HEK293 (cell line): Measurements from ENCODE around the gene TNFSF13.

Source experiments
- CTCF ChIA-PET: fragments of 350-600 bp; formaldehyde crosslinking; extraction: SDS; loops from one replicate; lab custom pipeline; 2021; ENCODE audit warnings: antibody characterized with exemption; lab: Yijun Ruan, JAX
- POLR2A ChIA-PET: fragments of 300-600 bp; formaldehyde crosslinking; extraction: SDS; loops from one replicate; lab custom pipeline; 2020; ENCODE audit warnings: antibody characterized with exemption, inconsistent platforms; lab: Yijun Ruan, JAX
- H3K27ac ChIP-seq: fragments of 200-500 bp; sonication (Bioruptor generic); 2 replicates; pipeline ENCODE4 v1.5.1; 2014; ENCODE audit warnings: low read depth, low read length, control low read depth, inconsistent platforms; ENCODE audit errors: extremely low read depth
- H3K36me3 ChIP-seq, 2 experiments: fragments of 200-500 bp in 1 of 2; sonication (Bioruptor generic) in 1 of 2; 1 replicate in 1 of 2; 2 replicates in 1 of 2; pipeline ENCODE4 v1.5.1; 2014 to 2017; ENCODE audit warnings: inconsistent platforms in 2 of 2, low read length in 2 of 2; ENCODE audit not compliant: control insufficient read depth in 2 of 2, insufficient read depth in 1 of 2
- H3K4me1 ChIP-seq: fragments of 200-500 bp; sonication (Bioruptor generic); 2 replicates; pipeline ENCODE4 v1.5.1; 2014; ENCODE audit warnings: mild to moderate bottlenecking, low read length, inconsistent platforms; ENCODE audit not compliant: control insufficient read depth, insufficient read depth
- H3K4me3 ChIP-seq: 2 replicates; pipeline ENCODE4 v1.5.1; 2011; ENCODE audit warnings: low read depth, mild to moderate bottlenecking, control low read depth, low read length, moderate library complexity
- H3K9me3 ChIP-seq: fragments of 200-500 bp; sonication (Bioruptor generic); 2 replicates; pipeline ENCODE4 v1.5.1; 2014; ENCODE audit warnings: low read depth, low read length, inconsistent platforms; ENCODE audit not compliant: control insufficient read depth, insufficient read depth
- KLF1 ChIP-seq: fragments of 450-650 bp; formaldehyde crosslinking; IDR thresholded peaks from 2 replicates; pipeline ENCODE4 v1.5.1; 2016; ENCODE audit warnings: missing biosample characterization, missing genetic modification characterization
- KLF8 ChIP-seq: fragments of 450-650 bp; formaldehyde crosslinking; IDR thresholded peaks from 2 replicates; pipeline ENCODE4 v1.5.1; 2016; ENCODE audit warnings: missing biosample characterization, missing genetic modification characterization
- RBAK ChIP-seq: fragments of 450-650 bp; formaldehyde crosslinking; IDR thresholded peaks from 2 replicates; pipeline ENCODE4 v1.5.1; 2016; ENCODE audit warnings: missing biosample characterization, missing genetic modification characterization
- SCRT1 ChIP-seq: fragments of 450-650 bp; formaldehyde crosslinking; IDR thresholded peaks from 2 replicates; pipeline ENCODE4 v1.5.1; 2016; ENCODE audit warnings: missing biosample characterization, missing genetic modification characterization, borderline replicate concordance
- ZNF16 ChIP-seq: fragments of 450-650 bp; formaldehyde crosslinking; IDR thresholded peaks from 2 replicates; pipeline ENCODE4 v1.5.1; 2016; ENCODE audit warnings: low read depth, missing biosample characterization, missing genetic modification characterization
- ZNF529 ChIP-seq: fragments of 450-650 bp; formaldehyde crosslinking; IDR thresholded peaks from 2 replicates; pipeline ENCODE4 v1.5.1; 2017; ENCODE audit warnings: missing genetic modification characterization, missing biosample characterization; ENCODE audit not compliant: insufficient replicate concordance
- ZNF626 ChIP-seq: fragments of 450-650 bp; sonication (Bioruptor Pico); formaldehyde crosslinking; IDR thresholded peaks from 2 replicates; pipeline ENCODE4 v1.5.1; 2018; ENCODE audit warnings: missing biosample characterization, missing genetic modification characterization, inconsistent platforms
- ZNF677 ChIP-seq: fragments of 450-650 bp; IDR thresholded peaks from 2 replicates; pipeline ENCODE4 v1.5.0; 2018; ENCODE audit warnings: missing biosample characterization, mild to moderate bottlenecking, missing genetic modification characterization, moderate library complexity
- ZNF76 ChIP-seq: fragments of 450-650 bp; formaldehyde crosslinking; IDR thresholded peaks from 2 replicates; pipeline ENCODE4; 2016; ENCODE audit warnings: low read depth, missing biosample characterization, missing genetic modification characterization, borderline replicate concordance
- ZNF837 ChIP-seq: fragments of 450-650 bp; formaldehyde crosslinking; IDR thresholded peaks from 2 replicates; pipeline ENCODE4 v1.5.1; 2016; ENCODE audit warnings: missing biosample characterization, missing genetic modification characterization
- ZSCAN30 ChIP-seq: fragments of 450-650 bp; IDR thresholded peaks from 2 replicates; pipeline ENCODE4 v1.5.1; 2018; ENCODE audit warnings: missing biosample characterization, mild to moderate bottlenecking, missing genetic modification characterization, moderate library complexity
- TF ChIP-seq, protein P1 (sequence below): fragments of 450-650 bp; formaldehyde crosslinking; IDR thresholded peaks from 2 replicates; pipeline ENCODE4 v1.5.1; 2016; ENCODE audit warnings: missing biosample characterization, missing genetic modification characterization
- TF ChIP-seq, protein P2 (sequence below): fragments of 450-650 bp; formaldehyde crosslinking; IDR thresholded peaks from 2 replicates; pipeline ENCODE4 v1.5.1; 2016; ENCODE audit warnings: missing biosample characterization, missing genetic modification characterization
- TF ChIP-seq, protein P3 (sequence below): fragments of 450-650 bp; formaldehyde crosslinking; IDR thresholded peaks from 2 replicates; pipeline ENCODE4 v1.5.1; 2016; ENCODE audit warnings: missing biosample characterization, missing genetic modification characterization
- TF ChIP-seq, protein P4 (sequence below): fragments of 450-650 bp; formaldehyde crosslinking; IDR thresholded peaks from 2 replicates; pipeline ENCODE4 v1.5.1; 2016; ENCODE audit warnings: missing biosample characterization, missing genetic modification characterization
- TF ChIP-seq, protein P5 (sequence below): fragments of 450-650 bp; formaldehyde crosslinking; IDR thresholded peaks from 2 replicates; pipeline ENCODE4 v1.5.1; 2016; ENCODE audit warnings: missing biosample characterization, missing genetic modification characterization
- TF ChIP-seq, protein P6 (sequence below): fragments of 450-650 bp; formaldehyde crosslinking; IDR thresholded peaks from 2 replicates; pipeline ENCODE4 v1.5.1; 2017; ENCODE audit warnings: missing biosample characterization, missing genetic modification characterization

The TNFSF13 gene

DNA sequence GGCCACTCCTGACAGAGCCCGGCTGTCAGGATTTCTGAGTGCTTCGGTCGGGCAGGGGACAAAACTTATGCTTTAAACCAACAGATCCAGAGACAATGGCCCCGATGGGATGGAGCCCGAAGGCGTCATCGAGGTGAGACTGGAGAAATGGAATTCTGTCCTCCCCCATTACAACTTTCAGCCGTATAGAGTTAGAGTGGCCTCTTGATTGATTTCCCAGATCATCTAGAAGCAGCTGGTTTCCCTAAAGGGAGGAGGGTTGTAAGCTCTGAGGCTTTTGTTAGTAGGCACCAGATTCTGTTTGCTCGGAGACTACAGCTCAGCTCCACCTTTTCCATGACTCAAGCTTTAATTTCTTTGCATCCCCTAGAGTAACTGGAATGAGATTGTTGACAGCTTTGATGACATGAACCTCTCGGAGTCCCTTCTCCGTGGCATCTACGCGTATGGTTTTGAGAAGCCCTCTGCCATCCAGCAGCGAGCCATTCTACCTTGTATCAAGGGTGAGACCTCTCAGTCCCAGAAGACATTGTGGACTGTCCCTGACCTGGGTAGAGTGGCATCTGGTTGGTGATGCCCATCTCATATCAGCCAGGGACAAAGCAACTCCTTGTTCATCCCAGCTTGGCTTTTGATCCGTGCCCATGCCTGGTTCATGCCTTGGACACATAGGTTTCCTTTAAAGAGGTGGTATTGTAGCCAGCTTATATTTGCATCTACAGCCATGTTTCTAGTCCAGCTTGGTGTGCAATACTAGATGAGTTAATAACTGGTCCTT lies 15.8 kb downstream of the TNFSF13 start:
- H3K4me3 ChIP-seq: peak overlapping the region; percentile 97
- no peaks in the 10 kb centered on the region for H3K9me3 ChIP-seq
- peaks cover 59 to 86% of the 10 kb centered on the region in 2 experiments for H3K36me3 ChIP-seq
- ChIA-PET CTCF (interaction anchor here (0.7 to 1.1 kb wide), 5 partner anchors 9 to 529 kb away, joined by 3 to 6 read pairs (median 3); partner anchors contain the start of genes MPDU1, TP53 and WRAP53), POLR2A (interaction anchor here (0.6 to 8.2 kb wide), 20 partner anchors 9 to 358 kb away, joined by 3 to 98 read pairs (median 4); partner anchors contain the start of genes ATP1B2, CNTROB, FXR2 and MPDU1)
- peak overlapping the region; percentile 98; the same call in 1 of the 2 replicates for H3K27ac ChIP-seq
- peaks cover 5% of the 10 kb centered on the region for H3K4me1 ChIP-seq
- TF ChIP-seq ZNF677: no peak
- TF ChIP-seq, protein P1, sequence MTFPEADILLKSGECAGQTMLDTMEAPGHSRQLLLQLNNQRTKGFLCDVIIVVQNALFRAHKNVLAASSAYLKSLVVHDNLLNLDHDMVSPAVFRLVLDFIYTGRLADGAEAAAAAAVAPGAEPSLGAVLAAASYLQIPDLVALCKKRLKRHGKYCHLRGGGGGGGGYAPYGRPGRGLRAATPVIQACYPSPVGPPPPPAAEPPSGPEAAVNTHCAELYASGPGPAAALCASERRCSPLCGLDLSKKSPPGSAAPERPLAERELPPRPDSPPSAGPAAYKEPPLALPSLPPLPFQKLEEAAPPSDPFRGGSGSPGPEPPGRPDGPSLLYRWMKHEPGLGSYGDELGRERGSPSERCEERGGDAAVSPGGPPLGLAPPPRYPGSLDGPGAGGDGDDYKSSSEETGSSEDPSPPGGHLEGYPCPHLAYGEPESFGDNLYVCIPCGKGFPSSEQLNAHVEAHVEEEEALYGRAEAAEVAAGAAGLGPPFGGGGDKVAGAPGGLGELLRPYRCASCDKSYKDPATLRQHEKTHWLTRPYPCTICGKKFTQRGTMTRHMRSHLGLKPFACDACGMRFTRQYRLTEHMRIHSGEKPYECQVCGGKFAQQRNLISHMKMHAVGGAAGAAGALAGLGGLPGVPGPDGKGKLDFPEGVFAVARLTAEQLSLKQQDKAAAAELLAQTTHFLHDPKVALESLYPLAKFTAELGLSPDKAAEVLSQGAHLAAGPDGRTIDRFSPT (tag by site-specific recombination): peak; percentile 46; the same call in 1 of the 2 replicates

DNA sequence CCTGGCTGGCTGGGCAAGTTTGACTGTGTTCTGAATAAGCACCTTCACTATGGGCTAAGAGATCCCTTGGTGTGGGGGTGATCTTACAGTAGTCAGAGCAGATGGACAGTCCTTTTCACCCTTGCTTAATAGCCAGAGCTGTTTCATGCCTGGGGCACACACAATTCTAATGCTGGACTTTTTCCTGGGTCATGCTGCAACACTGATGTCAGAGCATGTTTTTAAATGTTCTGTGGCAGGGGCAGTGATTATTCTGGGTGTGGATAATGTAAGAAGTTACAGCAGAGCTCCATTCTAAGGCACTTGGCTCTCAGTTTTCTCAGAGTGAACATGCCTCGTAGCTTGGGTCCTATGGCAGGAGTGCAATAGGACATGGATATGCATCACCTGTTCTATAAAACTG lies 16.9 kb downstream of the TNFSF13 start:
- CTCF ChIA-PET: interaction anchor here (1.3 to 1.5 kb wide), 3 partner anchors 11 to 112 kb away, joined by 3 to 6 read pairs (median 3); no protein-coding TSS in a partner anchor
- no peaks in the 10 kb centered on the region for H3K9me3 ChIP-seq
- H3K36me3 ChIP-seq: peaks cover 48 to 81% of the 10 kb centered on the region in 2 experiments
- no peak overlapping the region for H3K4me3 ChIP-seq
- POLR2A ChIA-PET: interaction anchor here (1.0 to 8.2 kb wide), 4 partner anchors 10 to 246 kb away, joined by 3 to 98 read pairs (median 42); partner anchors contain the start of genes ATP1B2, MPDU1, TP53 and WRAP53
- H3K27ac ChIP-seq: peak overlapping the region; percentile 35
- H3K4me1 ChIP-seq: peaks cover 5% of the 10 kb centered on the region
- TF ChIP-seq, protein P2, sequence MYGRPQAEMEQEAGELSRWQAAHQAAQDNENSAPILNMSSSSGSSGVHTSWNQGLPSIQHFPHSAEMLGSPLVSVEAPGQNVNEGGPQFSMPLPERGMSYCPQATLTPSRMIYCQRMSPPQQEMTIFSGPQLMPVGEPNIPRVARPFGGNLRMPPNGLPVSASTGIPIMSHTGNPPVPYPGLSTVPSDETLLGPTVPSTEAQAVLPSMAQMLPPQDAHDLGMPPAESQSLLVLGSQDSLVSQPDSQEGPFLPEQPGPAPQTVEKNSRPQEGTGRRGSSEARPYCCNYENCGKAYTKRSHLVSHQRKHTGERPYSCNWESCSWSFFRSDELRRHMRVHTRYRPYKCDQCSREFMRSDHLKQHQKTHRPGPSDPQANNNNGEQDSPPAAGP (tag by site-specific recombination): no peak
- TF ChIP-seq ZNF76 (tag by site-specific recombination): no peak
- no peak for TF ChIP-seq ZNF529 (tag by site-specific recombination)
- TF ChIP-seq, protein P3, sequence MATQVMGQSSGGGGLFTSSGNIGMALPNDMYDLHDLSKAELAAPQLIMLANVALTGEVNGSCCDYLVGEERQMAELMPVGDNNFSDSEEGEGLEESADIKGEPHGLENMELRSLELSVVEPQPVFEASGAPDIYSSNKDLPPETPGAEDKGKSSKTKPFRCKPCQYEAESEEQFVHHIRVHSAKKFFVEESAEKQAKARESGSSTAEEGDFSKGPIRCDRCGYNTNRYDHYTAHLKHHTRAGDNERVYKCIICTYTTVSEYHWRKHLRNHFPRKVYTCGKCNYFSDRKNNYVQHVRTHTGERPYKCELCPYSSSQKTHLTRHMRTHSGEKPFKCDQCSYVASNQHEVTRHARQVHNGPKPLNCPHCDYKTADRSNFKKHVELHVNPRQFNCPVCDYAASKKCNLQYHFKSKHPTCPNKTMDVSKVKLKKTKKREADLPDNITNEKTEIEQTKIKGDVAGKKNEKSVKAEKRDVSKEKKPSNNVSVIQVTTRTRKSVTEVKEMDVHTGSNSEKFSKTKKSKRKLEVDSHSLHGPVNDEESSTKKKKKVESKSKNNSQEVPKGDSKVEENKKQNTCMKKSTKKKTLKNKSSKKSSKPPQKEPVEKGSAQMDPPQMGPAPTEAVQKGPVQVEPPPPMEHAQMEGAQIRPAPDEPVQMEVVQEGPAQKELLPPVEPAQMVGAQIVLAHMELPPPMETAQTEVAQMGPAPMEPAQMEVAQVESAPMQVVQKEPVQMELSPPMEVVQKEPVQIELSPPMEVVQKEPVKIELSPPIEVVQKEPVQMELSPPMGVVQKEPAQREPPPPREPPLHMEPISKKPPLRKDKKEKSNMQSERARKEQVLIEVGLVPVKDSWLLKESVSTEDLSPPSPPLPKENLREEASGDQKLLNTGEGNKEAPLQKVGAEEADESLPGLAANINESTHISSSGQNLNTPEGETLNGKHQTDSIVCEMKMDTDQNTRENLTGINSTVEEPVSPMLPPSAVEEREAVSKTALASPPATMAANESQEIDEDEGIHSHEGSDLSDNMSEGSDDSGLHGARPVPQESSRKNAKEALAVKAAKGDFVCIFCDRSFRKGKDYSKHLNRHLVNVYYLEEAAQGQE (tag by site-specific recombination): no peak
- TF ChIP-seq ZNF837 (tag by site-specific recombination): no peak
- TF ChIP-seq RBAK: no peak
- TF ChIP-seq, protein P4, sequence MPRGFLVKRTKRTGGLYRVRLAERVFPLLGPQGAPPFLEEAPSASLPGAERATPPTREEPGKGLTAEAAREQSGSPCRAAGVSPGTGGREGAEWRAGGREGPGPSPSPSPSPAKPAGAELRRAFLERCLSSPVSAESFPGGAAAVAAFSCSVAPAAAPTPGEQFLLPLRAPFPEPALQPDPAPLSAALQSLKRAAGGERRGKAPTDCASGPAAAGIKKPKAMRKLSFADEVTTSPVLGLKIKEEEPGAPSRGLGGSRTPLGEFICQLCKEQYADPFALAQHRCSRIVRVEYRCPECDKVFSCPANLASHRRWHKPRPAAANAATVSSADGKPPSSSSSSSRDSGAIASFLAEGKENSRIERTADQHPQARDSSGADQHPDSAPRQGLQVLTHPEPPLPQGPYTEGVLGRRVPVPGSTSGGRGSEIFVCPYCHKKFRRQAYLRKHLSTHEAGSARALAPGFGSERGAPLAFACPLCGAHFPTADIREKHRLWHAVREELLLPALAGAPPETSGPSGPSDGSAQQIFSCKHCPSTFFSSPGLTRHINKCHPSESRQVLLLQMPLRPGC: no peak
- TF ChIP-seq, all 188 proteins: peak for 0

DNA sequence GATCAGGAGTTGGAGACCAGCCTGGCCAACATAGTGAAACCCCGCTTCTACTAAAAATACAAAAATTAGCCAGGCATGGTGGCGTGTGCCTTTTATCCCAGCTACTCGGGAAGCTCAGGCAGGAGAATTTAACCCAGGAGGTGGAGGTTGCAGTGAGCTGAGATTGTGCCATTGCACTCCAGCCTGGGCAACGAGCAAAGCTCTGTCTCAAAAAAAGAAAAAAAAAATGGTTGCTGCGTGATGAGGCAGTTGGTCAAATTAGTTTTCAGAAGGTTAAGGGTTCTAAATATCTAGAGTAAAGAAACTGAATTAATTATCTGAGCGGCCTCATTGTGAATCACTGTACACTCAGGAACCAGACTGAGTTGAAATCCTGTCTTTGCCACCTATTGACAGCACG lies 17.4 kb downstream of the TNFSF13 start:
- no peak overlapping the region for H3K27ac ChIP-seq
- CTCF ChIA-PET: interaction anchor here (1.0 to 1.5 kb wide), 4 partner anchors 10 to 112 kb away, joined by 3 to 6 read pairs (median 3); partner anchors contain the start of gene SENP3
- TF ChIP-seq KLF1 (tag by site-specific recombination) (no peak), ZSCAN30 (tag by site-specific recombination) (no peak), ZNF16 (tag by site-specific recombination) (no peak), ZNF626 (tag by site-specific recombination) (no peak), KLF8 (tag by site-specific recombination) (no peak), SCRT1 (tag by site-specific recombination) (no peak), ZNF76 (tag by site-specific recombination) (no peak)
- TF ChIP-seq, protein P5, sequence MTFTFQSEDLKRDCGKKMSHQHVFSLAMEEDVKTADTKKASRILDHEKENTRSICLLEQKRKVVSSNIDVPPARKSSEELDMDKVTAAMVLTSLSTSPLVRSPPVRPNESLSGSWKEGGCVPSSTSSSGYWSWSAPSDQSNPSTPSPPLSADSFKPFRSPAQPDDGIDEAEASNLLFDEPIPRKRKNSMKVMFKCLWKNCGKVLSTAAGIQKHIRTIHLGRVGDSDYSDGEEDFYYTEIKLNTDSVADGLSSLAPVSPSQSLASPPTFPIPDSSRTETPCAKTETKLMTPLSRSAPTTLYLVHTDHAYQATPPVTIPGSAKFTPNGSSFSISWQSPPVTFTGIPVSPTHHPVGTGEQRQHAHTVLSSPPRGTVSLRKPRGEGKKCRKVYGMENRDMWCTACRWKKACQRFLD (tag by site-specific recombination): no peak
- TF ChIP-seq, protein P6, sequence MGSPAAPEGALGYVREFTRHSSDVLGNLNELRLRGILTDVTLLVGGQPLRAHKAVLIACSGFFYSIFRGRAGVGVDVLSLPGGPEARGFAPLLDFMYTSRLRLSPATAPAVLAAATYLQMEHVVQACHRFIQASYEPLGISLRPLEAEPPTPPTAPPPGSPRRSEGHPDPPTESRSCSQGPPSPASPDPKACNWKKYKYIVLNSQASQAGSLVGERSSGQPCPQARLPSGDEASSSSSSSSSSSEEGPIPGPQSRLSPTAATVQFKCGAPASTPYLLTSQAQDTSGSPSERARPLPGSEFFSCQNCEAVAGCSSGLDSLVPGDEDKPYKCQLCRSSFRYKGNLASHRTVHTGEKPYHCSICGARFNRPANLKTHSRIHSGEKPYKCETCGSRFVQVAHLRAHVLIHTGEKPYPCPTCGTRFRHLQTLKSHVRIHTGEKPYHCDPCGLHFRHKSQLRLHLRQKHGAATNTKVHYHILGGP (tag by site-specific recombination): no peak

More for the DNA sequence above, 17.4 kb downstream of the TNFSF13 start:
- Histone ChIP-seq H3K9me3 (no peaks in the 10 kb centered on the region), H3K4me3 (no peak overlapping the region), H3K4me1 (peaks cover 5% of the 10 kb centered on the region), H3K36me3 (peaks cover 43 to 81% of the 10 kb centered on the region in 2 experiments)
- POLR2A ChIA-PET: interaction anchor here (0.6 to 8.2 kb wide), 6 partner anchors 9 to 246 kb away, joined by 3 to 98 read pairs (median 4); partner anchors contain the start of genes ATP1B2, MPDU1, TP53 and WRAP53
